OCI-LY3 (cell line): ENCODE results near the gene AK4.

Experiments used
- CTCF ChIP-seq: fragments of 200-600, 300-600 bp; sonication (generic); IDR thresholded peaks from 2 replicates; pipeline ENCODE4 v1.5.1; 2014; ENCODE audit warnings: antibody characterized with exemption, low read length, low read depth
- EZH2phosphoT487 ChIP-seq: fragments of 200-600 bp; shearing (Covaris generic); IDR thresholded peaks from 2 replicates; pipeline ENCODE4 v1.6.1; 2018; ENCODE audit warnings: antibody characterized with exemption, mixed run types, low read depth

GRCh38 chr1:65148548-65149350 is 746 bp downstream of the AK4 start:
- TF ChIP-seq EZH2phosphoT487: no peak
- no peak for TF ChIP-seq CTCF
